ENCODE results near the gene FRMD8.

DNA sequence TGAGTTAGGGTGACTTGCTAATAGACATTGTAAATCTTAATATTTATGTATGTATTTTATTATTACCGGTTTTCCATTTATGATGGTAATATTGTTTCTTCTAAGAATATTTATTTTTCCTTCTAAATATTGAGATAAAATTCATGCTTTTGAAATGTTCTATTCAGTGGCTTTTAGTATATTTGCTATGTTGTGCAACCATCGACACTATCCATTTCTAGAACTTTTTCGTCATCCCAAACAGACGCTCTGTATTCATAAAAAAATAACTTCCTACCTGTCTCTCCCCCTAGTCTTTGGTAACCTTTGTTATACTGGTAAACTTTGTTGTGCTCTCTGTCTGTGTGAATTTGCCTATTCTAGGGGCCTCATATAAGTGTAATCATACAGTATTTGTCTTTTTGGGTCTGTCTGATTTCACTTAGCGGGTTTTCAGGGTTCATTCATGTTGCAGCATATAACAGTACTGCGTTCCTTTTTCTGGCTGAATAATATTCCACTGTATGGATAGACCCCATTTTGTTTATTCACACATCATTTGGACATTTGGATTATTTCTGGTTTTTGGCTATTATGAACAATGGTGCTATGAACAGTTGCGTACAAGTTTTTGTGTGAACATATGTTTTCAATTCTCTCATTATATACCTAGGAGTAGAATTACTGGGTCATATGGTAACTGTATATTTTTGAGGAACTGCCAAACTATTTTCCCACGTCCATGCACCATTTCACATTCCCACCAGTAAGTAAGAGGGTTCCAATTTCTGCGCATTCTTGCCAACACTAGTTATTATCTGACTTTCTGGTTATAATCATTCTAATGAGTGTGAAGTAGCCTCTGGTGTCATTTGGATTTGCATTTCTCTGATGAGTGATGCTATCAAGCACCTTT is 52.1 kb downstream of the FRMD8 start:
- TF ChIP-seq, protein P1, sequence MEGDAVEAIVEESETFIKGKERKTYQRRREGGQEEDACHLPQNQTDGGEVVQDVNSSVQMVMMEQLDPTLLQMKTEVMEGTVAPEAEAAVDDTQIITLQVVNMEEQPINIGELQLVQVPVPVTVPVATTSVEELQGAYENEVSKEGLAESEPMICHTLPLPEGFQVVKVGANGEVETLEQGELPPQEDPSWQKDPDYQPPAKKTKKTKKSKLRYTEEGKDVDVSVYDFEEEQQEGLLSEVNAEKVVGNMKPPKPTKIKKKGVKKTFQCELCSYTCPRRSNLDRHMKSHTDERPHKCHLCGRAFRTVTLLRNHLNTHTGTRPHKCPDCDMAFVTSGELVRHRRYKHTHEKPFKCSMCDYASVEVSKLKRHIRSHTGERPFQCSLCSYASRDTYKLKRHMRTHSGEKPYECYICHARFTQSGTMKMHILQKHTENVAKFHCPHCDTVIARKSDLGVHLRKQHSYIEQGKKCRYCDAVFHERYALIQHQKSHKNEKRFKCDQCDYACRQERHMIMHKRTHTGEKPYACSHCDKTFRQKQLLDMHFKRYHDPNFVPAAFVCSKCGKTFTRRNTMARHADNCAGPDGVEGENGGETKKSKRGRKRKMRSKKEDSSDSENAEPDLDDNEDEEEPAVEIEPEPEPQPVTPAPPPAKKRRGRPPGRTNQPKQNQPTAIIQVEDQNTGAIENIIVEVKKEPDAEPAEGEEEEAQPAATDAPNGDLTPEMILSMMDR (conservative IDR thresholded peaks at IDR 0.05; ENCODE audit: low read depth, low read length): no peak
- TF ChIP-seq EZH2 (IDR thresholded peaks at IDR 0.05; ENCODE audit: low read length, unreplicated experiment): no peak
